ENCODE data around the gene UBC. TPM values are rescaled to one million over a fixed set of nuclear protein-coding genes. Genes with fewer than 3 reads are reported as not detected.

Gene UBC
- total RNA-seq, 2 donors from 2014 or later, result 637 to 675 TPM

GRCh38 chr12:124949779-124950728 lies 35.6 kb upstream of the UBC start:
- 91 to 92% methylated on average over 12 to 39 of the region's 47 CpGs for WGBS, 2 donors
- no peak overlapping the region for H3K4me3 ChIP-seq
- H3K27me3 ChIP-seq, result no peaks in the 10 kb centered on the region
- H3K27ac ChIP-seq, result no peak overlapping the region
- intact Hi-C loops (cut with DNase I), result no loop called here
- H3K36me3 ChIP-seq (replicated peaks in 1 of 2; ENCODE audit: insufficient read depth in 1 of 2, low read depth in 2 of 2), result peaks cover 7 to 31% of the 10 kb centered on the region in 2 donors
- no peaks in the 10 kb centered on the region for H3K9me3 ChIP-seq
- ATAC-seq (no peak), DNase-seq (no peak)
- no peaks in the 10 kb centered on the region for H3K4me1 ChIP-seq
- TF ChIP-seq CTCF (IDR thresholded peaks at IDR 0.05) (no peak), POLR2A (IDR thresholded peaks at IDR 0.05) (no peak)

GRCh38 chr12:124949066-124949465 lies 34.6 kb upstream of the UBC start:
- Histone ChIP-seq H3K9me3 (no peaks in the 10 kb centered on the region), H3K27me3 (no peaks in the 10 kb centered on the region), H3K4me1 (no peaks in the 10 kb centered on the region), H3K4me3 (no peak overlapping the region), H3K27ac (no peak overlapping the region), H3K36me3 (replicated peaks in 1 of 2; ENCODE audit: insufficient read depth in 1 of 2, low read depth in 2 of 2) (peaks cover 7 to 29% of the 10 kb centered on the region in 2 donors)
- no peak for ATAC-seq
- 93 to 94% methylated on average over 10 to 12 of the region's 12 CpGs for WGBS, 2 donors
- TF ChIP-seq POLR2A (IDR thresholded peaks at IDR 0.05), result no peak
- no peak for TF ChIP-seq CTCF (IDR thresholded peaks at IDR 0.05)
- DNase-seq, result no peak
- intact Hi-C loops (cut with DNase I), result no loop called here

- ATAC-seq (no peak), DNase-seq (no peak)
- no peak overlapping the region for H3K4me3 ChIP-seq
- no peak overlapping the region for H3K27ac ChIP-seq
- intact Hi-C loops (cut with DNase I), result no loop called here
- H3K36me3 ChIP-seq (replicated peaks in 1 of 2; ENCODE audit: insufficient read depth in 1 of 2, low read depth in 2 of 2), result peaks cover 7 to 25% of the 10 kb centered on the region in 2 donors
- H3K9me3 ChIP-seq, result no peaks in the 10 kb centered on the region
- TF ChIP-seq CTCF (IDR thresholded peaks at IDR 0.05), result no peak
- TF ChIP-seq POLR2A (IDR thresholded peaks at IDR 0.05), result no peak
- H3K27me3 ChIP-seq, result no peaks in the 10 kb centered on the region
- WGBS, 2 donors, result 85% methylated on average over 17 of the region's 20 CpGs; no CpG with 5 or more reads in 1 of the 2 donors
- H3K4me1 ChIP-seq, result no peaks in the 10 kb centered on the region
Measured at GRCh38 chr12:124947561-124948398, 33.3 kb upstream of the UBC start.

GRCh38 chr12:124947013-124947412 lies 32.6 kb upstream of the UBC start:
- Histone ChIP-seq H3K27me3 (no peaks in the 10 kb centered on the region), H3K27ac (no peak overlapping the region), H3K36me3 (replicated peaks in 1 of 2; ENCODE audit: insufficient read depth in 1 of 2, low read depth in 2 of 2) (peaks cover 7 to 25% of the 10 kb centered on the region in 2 donors), H3K4me3 (no peak overlapping the region), H3K4me1 (no peaks in the 10 kb centered on the region), H3K9me3 (no peaks in the 10 kb centered on the region)
- TF ChIP-seq POLR2A (IDR thresholded peaks at IDR 0.05), result no peak
- no peak for TF ChIP-seq CTCF (IDR thresholded peaks at IDR 0.05)
- intact Hi-C loops (cut with DNase I), result no loop called here
- DNase-seq (no peak), ATAC-seq (no peak)
- 89 to 91% methylated on average over 7 to 11 of the region's 11 CpGs for WGBS, 2 donors

All from body of pancreas (tissue), 4 donors.